Neural progenitor cell (in vitro differentiated cells): ENCODE data around the gene CLINT1.

Source experiments
- CTCF ChIP-seq: fragments of 200-600 bp; sonication (generic); IDR thresholded peaks from 2 replicates; pipeline ENCODE4 v1.5.1; 2017; ENCODE audit warnings: antibody characterized with exemption, mild to moderate bottlenecking
- EZH2 ChIP-seq: fragments of 200-600 bp; sonication (generic); IDR thresholded peaks from 2 replicates; pipeline ENCODE4 v1.6.1; 2017; ENCODE audit warnings: antibody characterized with exemption, mild to moderate bottlenecking, moderate library complexity
- EZH2phosphoT487 ChIP-seq: fragments of 200-600 bp; sonication (generic); IDR thresholded peaks from 2 replicates; pipeline ENCODE4 v1.6.1; 2017; ENCODE audit warnings: antibody characterized with exemption

- TF ChIP-seq CTCF (no peak), EZH2 (no peak), EZH2phosphoT487 (no peak)
Measured at GRCh38 chr5:157908459-157908858, 49.5 kb upstream of the CLINT1 start.
